Peyer's patch (tissue), 4 donors: ENCODE measurements around the gene PPFIBP2. TPM values are rescaled to one million over a fixed set of nuclear protein-coding genes. Genes with fewer than 3 reads are reported as not detected.

Experiments
- DNase-seq, 3 donors: peaks; one replicate each; pipeline ENCODE4 v3.0.0-alpha.2; 2017 to 2019
- H3K27ac ChIP-seq, 4 donors: fragments of 200-600 bp; sonication (generic); one replicate each; pipeline ENCODE4 v1.5.1; 2016 to 2019
- H3K27me3 ChIP-seq, 2 donors: fragments of 200-600 bp; sonication (generic); one replicate each; pipeline ENCODE4 v1.5.1; 2019
- H3K36me3 ChIP-seq, 3 donors: fragments of 200-600 bp; sonication (generic); one replicate each; pipeline ENCODE4 v1.5.1; 2016 to 2019
- H3K4me1 ChIP-seq, 4 donors: fragments of 200-600 bp; sonication (generic); one replicate each; pipeline ENCODE4 v1.5.1; 2016 to 2019
- H3K4me3 ChIP-seq, 4 donors: fragments of 200-600 bp; sonication (generic); 1 replicate in 3 of 4; 2 replicates in 1 of 4; pipeline ENCODE4 v1.5.1; 2016 to 2019; ENCODE audit warnings: mild to moderate bottlenecking in 1 of 4
- H3K9me3 ChIP-seq, 4 donors: fragments of 200-600 bp; sonication (generic); one replicate each; pipeline ENCODE4 v1.5.1; 2016 to 2019; ENCODE audit warnings: mild to moderate bottlenecking in 1 of 4
- POLR2A ChIP-seq, 2 donors: fragments of 450-650 bp; IDR thresholded peaks; one replicate each; pipeline ENCODE4 v1.5.1; 2017; ENCODE audit warnings: antibody characterized with exemption in 2 of 2, mild to moderate bottlenecking in 2 of 2, moderate library complexity in 2 of 2
- total RNA-seq, 4 donors: library from RNA; depleted of rRNA; stranded (reverse); fragments of >200 nt; gene quantifications; one replicate each; pipeline ENCODE4 v1.1.0, GENCODE V29; 2016
- TF ChIP-seq, protein P1 (sequence below), 6 experiments: fragments of 450-650 bp in 4 of 6; fragments of 200-600 bp in 2 of 6; sonication (generic) in 1 of 6; IDR thresholded peaks; one replicate each; pipeline ENCODE4 v1.5.1; 2017 to 2019; ENCODE audit warnings: antibody characterized with exemption in 6 of 6, mild to moderate bottlenecking in 3 of 6, moderate library complexity in 1 of 6

Gene PPFIBP2
- total RNA-seq, 4 donors from 2014 or later, result 74.6 to 245 (median 148) TPM

DNA sequence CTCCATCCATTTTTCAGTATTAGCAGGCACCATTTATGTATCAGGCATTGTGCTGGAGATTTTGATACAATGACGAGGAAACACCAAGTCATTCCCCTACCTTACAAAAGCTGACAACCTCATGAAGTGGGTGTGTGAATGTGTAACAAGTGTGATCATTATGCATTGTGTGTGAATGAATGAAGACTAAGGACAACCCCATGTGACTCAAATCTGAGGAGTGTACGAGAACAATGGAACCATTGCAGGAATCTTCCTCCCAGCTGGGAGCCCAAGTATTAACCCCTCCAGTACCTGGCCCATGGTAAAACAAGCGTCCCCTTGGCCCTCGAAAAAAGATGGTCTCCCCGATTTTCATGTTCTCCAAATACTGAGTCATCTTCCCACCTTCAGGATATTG is 155.1 kb downstream of the PPFIBP2 start:
- Histone ChIP-seq H3K27ac (no peak overlapping the region), H3K4me3 (no peak overlapping the region), H3K9me3 (no peaks in the 10 kb centered on the region)

DNA sequence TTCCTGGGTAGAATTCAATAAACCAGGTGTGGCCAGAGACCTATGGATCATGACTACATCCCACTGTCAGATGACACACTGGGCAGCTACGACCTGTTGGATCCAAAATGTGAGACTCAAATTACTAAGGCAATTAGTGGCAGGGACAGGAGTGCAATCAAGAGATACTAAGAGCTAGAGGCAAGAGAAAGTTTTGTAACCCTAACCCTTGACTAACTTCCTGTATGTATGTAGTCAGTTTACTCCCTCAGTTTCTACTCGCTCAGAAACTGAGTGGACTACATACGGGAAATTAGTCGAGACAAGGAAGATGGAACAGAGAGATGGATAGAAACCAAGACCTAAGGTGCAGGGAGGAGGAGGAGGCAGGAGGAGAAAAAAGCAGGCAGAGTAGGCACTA is 156.8 kb downstream of the PPFIBP2 start:
- no peak overlapping the region for H3K27ac ChIP-seq
- TF ChIP-seq, protein P1, sequence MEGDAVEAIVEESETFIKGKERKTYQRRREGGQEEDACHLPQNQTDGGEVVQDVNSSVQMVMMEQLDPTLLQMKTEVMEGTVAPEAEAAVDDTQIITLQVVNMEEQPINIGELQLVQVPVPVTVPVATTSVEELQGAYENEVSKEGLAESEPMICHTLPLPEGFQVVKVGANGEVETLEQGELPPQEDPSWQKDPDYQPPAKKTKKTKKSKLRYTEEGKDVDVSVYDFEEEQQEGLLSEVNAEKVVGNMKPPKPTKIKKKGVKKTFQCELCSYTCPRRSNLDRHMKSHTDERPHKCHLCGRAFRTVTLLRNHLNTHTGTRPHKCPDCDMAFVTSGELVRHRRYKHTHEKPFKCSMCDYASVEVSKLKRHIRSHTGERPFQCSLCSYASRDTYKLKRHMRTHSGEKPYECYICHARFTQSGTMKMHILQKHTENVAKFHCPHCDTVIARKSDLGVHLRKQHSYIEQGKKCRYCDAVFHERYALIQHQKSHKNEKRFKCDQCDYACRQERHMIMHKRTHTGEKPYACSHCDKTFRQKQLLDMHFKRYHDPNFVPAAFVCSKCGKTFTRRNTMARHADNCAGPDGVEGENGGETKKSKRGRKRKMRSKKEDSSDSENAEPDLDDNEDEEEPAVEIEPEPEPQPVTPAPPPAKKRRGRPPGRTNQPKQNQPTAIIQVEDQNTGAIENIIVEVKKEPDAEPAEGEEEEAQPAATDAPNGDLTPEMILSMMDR (IDR thresholded peaks at IDR 0.05), result no peak
- no peak for TF ChIP-seq POLR2A (IDR thresholded peaks at IDR 0.05)
- H3K27me3 ChIP-seq, result peaks cover 0 to 6% of the 10 kb centered on the region in 2 donors
- H3K36me3 ChIP-seq, result peaks cover 0 to 12% (median 0%) of the 10 kb centered on the region in 3 donors
- no peak for DNase-seq
- H3K4me3 ChIP-seq, result no peak overlapping the region
- no peaks in the 10 kb centered on the region for H3K9me3 ChIP-seq
- peaks cover 0 to 19% (median 7%) of the 10 kb centered on the region in 4 donors for H3K4me1 ChIP-seq

More for the DNA sequence above, 155.1 kb downstream of the PPFIBP2 start:
- H3K27me3 ChIP-seq, result peaks cover 0 to 4% of the 10 kb centered on the region in 2 donors
- H3K36me3 ChIP-seq, result peaks cover 0 to 12% (median 0%) of the 10 kb centered on the region in 3 donors
- TF ChIP-seq POLR2A (IDR thresholded peaks at IDR 0.05), result no peak
- no peak for DNase-seq
- H3K4me1 ChIP-seq, result peaks cover 0 to 14% (median 7%) of the 10 kb centered on the region in 4 donors

DNA sequence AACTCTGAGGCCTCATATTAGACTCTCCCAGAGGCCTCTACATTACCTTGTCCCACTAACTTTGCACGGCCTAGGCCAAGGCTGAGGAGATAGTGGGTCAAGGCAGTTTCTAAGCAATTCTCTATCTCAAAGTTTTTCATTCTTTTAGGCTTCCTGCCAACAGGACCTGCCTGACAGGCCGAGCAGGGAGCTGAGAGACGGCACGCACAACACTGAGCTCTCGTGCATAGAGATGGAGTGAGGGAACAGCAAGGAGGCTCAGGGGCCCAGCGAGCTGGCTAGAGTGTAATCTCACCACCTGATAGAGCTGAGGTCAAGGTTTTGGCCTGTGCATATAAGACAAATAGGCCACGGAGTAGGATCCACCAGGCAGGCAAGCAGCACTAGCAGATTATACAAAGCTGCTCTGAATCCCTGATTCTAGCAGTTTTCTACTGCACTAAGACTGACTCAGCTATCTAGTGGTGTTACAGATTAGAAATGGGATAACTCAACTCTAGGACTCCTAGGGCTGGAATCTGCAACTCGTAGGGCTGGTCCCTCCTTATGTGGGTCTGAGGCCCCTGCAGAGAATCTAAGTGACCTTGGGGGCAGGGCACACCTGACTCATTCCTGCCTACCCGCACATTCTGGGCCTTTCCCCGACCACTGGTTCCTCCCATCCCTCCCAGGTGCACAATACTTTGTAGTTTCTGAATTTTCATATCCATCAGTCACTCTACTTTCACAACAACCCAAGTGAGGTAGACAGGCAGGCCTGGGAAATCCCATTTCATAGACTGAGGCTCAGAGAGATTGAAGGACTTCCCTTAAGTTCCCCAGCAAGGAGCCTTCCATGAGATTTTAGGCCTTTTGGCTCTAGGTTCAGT is 157.8 kb downstream of the PPFIBP2 start:
- no peak overlapping the region for H3K4me3 ChIP-seq
- TF ChIP-seq, protein P1 (IDR thresholded peaks at IDR 0.05), result no peak
- TF ChIP-seq POLR2A (IDR thresholded peaks at IDR 0.05), result no peak
- DNase-seq, result no peak

DNA sequence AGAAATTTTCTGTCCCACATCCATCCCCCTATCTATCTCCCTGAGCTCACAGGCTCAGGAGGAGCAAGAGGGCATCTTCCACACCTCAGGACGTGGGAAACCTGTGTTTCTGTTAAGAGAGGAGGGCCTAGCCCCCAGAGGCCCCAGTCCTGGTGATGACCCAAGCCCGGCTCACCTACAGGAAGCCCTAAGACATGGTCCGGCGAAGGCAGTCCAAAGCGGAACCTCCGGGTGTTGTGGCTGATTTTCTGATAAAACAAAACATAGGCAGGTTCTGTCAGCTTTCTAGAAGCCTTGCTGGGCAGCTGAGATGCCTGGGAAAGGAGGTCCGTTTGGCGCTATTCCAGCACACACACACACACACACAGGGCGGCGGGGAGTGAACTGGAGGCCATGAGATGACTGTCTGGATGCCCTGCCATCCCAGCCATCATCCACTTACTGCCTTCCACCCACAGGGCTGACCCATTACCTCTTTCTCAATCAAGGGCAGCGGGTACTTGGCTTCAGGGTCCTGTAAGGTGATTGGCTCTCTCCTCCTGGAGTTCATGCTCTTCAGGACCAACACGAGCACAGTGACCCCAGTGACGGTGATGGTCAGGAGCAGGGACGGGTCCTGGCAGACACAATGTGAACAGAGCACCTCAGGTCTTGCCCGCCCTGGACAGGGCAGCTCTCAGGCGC is 158.6 kb downstream of the PPFIBP2 start:
- Histone ChIP-seq H3K9me3 (no peaks in the 10 kb centered on the region), H3K36me3 (no peaks in the 10 kb centered on the region), H3K27ac (peak overlapping the region in 1 of 4 donors; percentile 69), H3K27me3 (peaks cover 0 to 6% of the 10 kb centered on the region in 2 donors), H3K4me3 (peak overlapping the region in 3 of 4 donors; percentile 54 to 69 (median 55)), H3K4me1 (peaks cover 0 to 19% (median 7%) of the 10 kb centered on the region in 4 donors)
- DNase-seq, result peak in 1 of 3 donors; percentile 36
- TF ChIP-seq, protein P1 (IDR thresholded peaks at IDR 0.05), result no peak
- no peak for TF ChIP-seq POLR2A (IDR thresholded peaks at IDR 0.05)

More for the DNA sequence above, 157.8 kb downstream of the PPFIBP2 start:
- Histone ChIP-seq H3K36me3 (peaks cover 0 to 5% (median 0%) of the 10 kb centered on the region in 3 donors), H3K27me3 (peaks cover 0 to 6% of the 10 kb centered on the region in 2 donors), H3K4me1 (peaks cover 0 to 19% (median 7%) of the 10 kb centered on the region in 4 donors), H3K9me3 (no peaks in the 10 kb centered on the region), H3K27ac (peak overlapping the region in 1 of 4 donors; percentile 69)

DNA sequence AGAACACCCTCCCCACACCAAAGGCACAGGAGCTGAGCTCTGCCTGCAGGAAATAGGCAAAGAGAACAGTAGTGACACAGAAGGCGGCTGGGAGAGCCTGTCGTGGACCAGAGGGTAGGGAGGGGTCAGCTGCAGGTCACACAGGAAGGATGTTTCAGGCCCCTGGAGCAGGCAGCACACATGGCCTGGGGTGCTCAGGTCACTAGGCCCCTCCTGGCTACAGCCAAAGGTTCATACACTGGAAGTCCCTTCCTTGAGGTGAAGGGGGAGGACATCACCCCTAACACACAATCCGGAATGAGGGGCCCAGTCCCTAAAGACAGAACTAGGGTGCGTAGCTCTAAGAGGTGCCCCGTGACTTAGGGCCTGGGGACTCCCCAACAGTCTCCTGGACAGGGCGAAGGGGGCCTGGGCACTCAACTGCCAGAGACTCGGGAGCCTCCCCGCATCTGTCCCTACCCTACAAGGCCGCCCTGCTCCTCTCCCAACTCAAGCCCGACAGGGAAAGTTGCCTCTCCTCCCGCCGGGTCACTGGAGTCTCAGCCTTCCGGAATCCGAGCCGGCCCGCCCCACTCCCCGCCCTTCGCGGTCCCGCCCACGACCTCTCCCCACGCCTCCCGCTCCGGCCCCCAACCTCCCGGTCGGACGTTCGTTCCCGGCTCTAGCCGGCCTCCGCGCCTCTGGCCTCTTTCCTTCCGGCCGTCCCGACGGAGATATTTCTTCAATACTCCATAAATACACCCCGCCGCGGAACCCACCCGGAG is 159.3 kb downstream of the PPFIBP2 start, which contains the start of gene CYB5R2:
Gene CYB5R2 (minus strand): TSS at position 541 of the 764 bp plus-strand sequence. CDS start 675 bp downstream, outside the sequence.
- Histone ChIP-seq H3K9me3 (no peaks in the 10 kb centered on the region), H3K27ac (peak within 1 kb of the TSS; percentile 38 to 75 (median 61)), H3K4me1 (peaks cover 0 to 19% (median 7%) of the 10 kb centered on the region in 4 donors), H3K27me3 (peaks cover 0 to 6% of the 10 kb centered on the region in 2 donors), H3K36me3 (no peaks in the 10 kb centered on the region), H3K4me3 (peak within 1 kb of the TSS; percentile 44 to 69 (median 54))
- DNase-seq, result peak; percentile 61 to 80 (median 80)
- peak in 1 of 2 donors; percentile 22 for TF ChIP-seq POLR2A (IDR thresholded peaks at IDR 0.05)
- TF ChIP-seq, protein P1 (IDR thresholded peaks at IDR 0.05), result no peak
